Activated CD8-positive, alpha-beta memory T cell treated with anti-CD3 and anti-CD28 coated beads for 24 hours (primary cell): ENCODE results near the gene SLCO3A1.

Experiments
- DNase-seq: peaks from one replicate; pipeline ENCODE4 v3.0.0-alpha.2; 2020

Gene SLCO3A1

GRCh38 chr15:92011611-92012367 is 158.3 kb downstream of the SLCO3A1 start:
- DNase-seq: no peak

- DNase-seq: no peak
These were observed 158.8 kb downstream of the SLCO3A1 start for GRCh38 chr15:92012368-92012629.

GRCh38 chr15:92012881-92013280 is 159.4 kb downstream of the SLCO3A1 start:
- no peak for DNase-seq

- DNase-seq: no peak
These were observed 160.9 kb downstream of the SLCO3A1 start for GRCh38 chr15:92014281-92015030.

- DNase-seq: no peak
These were observed 164.5 kb downstream of the SLCO3A1 start for GRCh38 chr15:92017882-92018534.

- DNase-seq: no peak
These were observed 165.2 kb downstream of the SLCO3A1 start for GRCh38 chr15:92018535-92019239.

- no peak for DNase-seq
These were observed 166.2 kb downstream of the SLCO3A1 start for GRCh38 chr15:92019706-92020105.

- DNase-seq: no peak
These were observed 166.7 kb downstream of the SLCO3A1 start for GRCh38 chr15:92020207-92020606.

GRCh38 chr15:92020804-92021203 is 167.3 kb downstream of the SLCO3A1 start:
- no peak for DNase-seq

- DNase-seq: no peak
These were observed 168.3 kb downstream of the SLCO3A1 start for GRCh38 chr15:92021792-92022191.

- no peak for DNase-seq
These were observed 170.5 kb downstream of the SLCO3A1 start for GRCh38 chr15:92023965-92024364.

- DNase-seq: peak; percentile 1
These were observed 172.3 kb downstream of the SLCO3A1 start for GRCh38 chr15:92025706-92026270.

- no peak for DNase-seq
These were observed 174.8 kb downstream of the SLCO3A1 start for GRCh38 chr15:92028389-92028724.

GRCh38 chr15:92029767-92030166 is 176.3 kb downstream of the SLCO3A1 start:
- no peak for DNase-seq

GRCh38 chr15:92033314-92033713 is 179.8 kb downstream of the SLCO3A1 start:
- DNase-seq: no peak

- DNase-seq: no peak
These were observed 180.2 kb downstream of the SLCO3A1 start for GRCh38 chr15:92033723-92034122.

- DNase-seq: no peak
These were observed 180.7 kb downstream of the SLCO3A1 start for GRCh38 chr15:92034227-92034626.

- DNase-seq: no peak
These were observed 182.0 kb downstream of the SLCO3A1 start for GRCh38 chr15:92035551-92035950.

- DNase-seq: no peak
These were observed 182.5 kb downstream of the SLCO3A1 start for GRCh38 chr15:92035961-92036360.

- no peak for DNase-seq
These were observed 184.0 kb downstream of the SLCO3A1 start for GRCh38 chr15:92037491-92037890.

- no peak for DNase-seq
These were observed 186.8 kb downstream of the SLCO3A1 start for GRCh38 chr15:92040350-92040749.

- DNase-seq: no peak
These were observed 187.9 kb downstream of the SLCO3A1 start for GRCh38 chr15:92041371-92041770.

- DNase-seq: no peak
These were observed 189.8 kb downstream of the SLCO3A1 start for GRCh38 chr15:92043283-92043682.
